ACHN (cell line): ENCODE data around the gene APOBEC3B.
"Not testable (repeated sequence)": the region's sequence is repeated elsewhere in the genome, so short reads cannot be mapped to it uniquely, and the experiment has no call there.

Experiments used
- DNase-seq: peaks from one replicate; pipeline ENCODE4 v3.0.0-alpha.2; 2015
- in situ Hi-C: cut with HindIII; loops from 2 replicates; pipeline ENCODE4 v1.10.0; 2017; ENCODE audit warnings: low sequenced_read_pairs, low pct_ligation_motif_present, low pct_unique_long_range_greater_than_20kb

Gene APOBEC3B

GRCh38 chr22:38949889-38950405 is 32.2 kb upstream of the APOBEC3B start:
- DNase-seq, result no peak
- in situ Hi-C loops, result no loop called here

- in situ Hi-C loops, result no loop called here
- DNase-seq, result no peak
These were observed 31.4 kb upstream of the APOBEC3B start for GRCh38 chr22:38950527-38951295.

- in situ Hi-C loops, result no loop called here
- no peak for DNase-seq
These were observed 30.4 kb upstream of the APOBEC3B start for GRCh38 chr22:38951734-38952133.

- no peak for DNase-seq
- in situ Hi-C loops, result no loop called here
These were observed 29.7 kb upstream of the APOBEC3B start for GRCh38 chr22:38952281-38952993.

GRCh38 chr22:38953091-38953490 is 29.1 kb upstream of the APOBEC3B start:
- no peak for DNase-seq

GRCh38 chr22:38953577-38954413 is 28.4 kb upstream of the APOBEC3B start:
- in situ Hi-C loops, result no loop called here
- no peak for DNase-seq

More at GRCh38 chr22:38953091-38953490, 29.1 kb upstream of the APOBEC3B start:
- in situ Hi-C loops, result no loop called here

GRCh38 chr22:38954414-38955043 is 27.6 kb upstream of the APOBEC3B start:
- in situ Hi-C loops, result no loop called here
- no peak for DNase-seq

- in situ Hi-C loops, result no loop called here
- no peak for DNase-seq
These were observed 26.8 kb upstream of the APOBEC3B start for GRCh38 chr22:38955250-38955905.

- no peak for DNase-seq
- in situ Hi-C loops, result no loop called here
These were observed 26.2 kb upstream of the APOBEC3B start for GRCh38 chr22:38955926-38956325.

GRCh38 chr22:38956551-38956950 is 25.6 kb upstream of the APOBEC3B start:
- no peak for DNase-seq
- in situ Hi-C loops, result no loop called here

- no peak for DNase-seq
- in situ Hi-C loops, result no loop called here
These were observed 24.9 kb upstream of the APOBEC3B start, which contains the start of gene APOBEC3A for GRCh38 chr22:38957046-38957770. Gene APOBEC3A (plus strand): TSS chr22:38957609. CDS start chr22:38957692, 83 bp downstream.

- in situ Hi-C loops, result no loop called here
- no peak for DNase-seq
These were observed 24.1 kb upstream of the APOBEC3B start for GRCh38 chr22:38957808-38958650.

GRCh38 chr22:38958651-38958943 is 23.6 kb upstream of the APOBEC3B start:
- in situ Hi-C loops, DNase-seq: not testable (repeated sequence)

- in situ Hi-C loops, result no loop called here
- no peak for DNase-seq
These were observed 22.6 kb upstream of the APOBEC3B start for GRCh38 chr22:38959590-38959989.

- DNase-seq, in situ Hi-C loops: not testable (repeated sequence)
These were observed 21.5 kb upstream of the APOBEC3B start for GRCh38 chr22:38960673-38961072.

GRCh38 chr22:38963291-38963738 is 18.8 kb upstream of the APOBEC3B start:
- in situ Hi-C loops, DNase-seq: not testable (repeated sequence)

- in situ Hi-C loops, result no loop called here
- DNase-seq, result no peak
These were observed 18.3 kb upstream of the APOBEC3B start for GRCh38 chr22:38963872-38964271.
